Upper lobe of left lung (tissue), 6 donors: ENCODE measurements around the gene RPL5. TPM values are rescaled to one million over a fixed set of nuclear protein-coding genes. Genes with fewer than 3 reads are reported as not detected.

ENCODE experiments used
- ATAC-seq, 2 donors: fragments of 200-7000 bp; cut with Tn5 transposase; one replicate each; pipeline ENCODE4 v1.9.1; 2022; ENCODE audit warnings: mild to moderate bottlenecking in 2 of 2, moderate library complexity in 2 of 2; ENCODE audit not compliant: low FRiP score in 2 of 2
- DNase-seq, 2 donors: peaks; one replicate each; pipeline ENCODE4 v3.0.0-alpha.2; 2019 to 2020
- H3K27ac ChIP-seq, 4 donors: fragments of 200-600 bp; sonication (generic); one replicate each; pipeline ENCODE4 v1.5.1; 2016 to 2019
- H3K27me3 ChIP-seq, 4 donors: fragments of 200-600 bp; sonication (generic); one replicate each; pipeline ENCODE4 v1.5.1; 2017 to 2019
- H3K36me3 ChIP-seq, 4 donors: fragments of 200-600 bp; sonication (generic); one replicate each; pipeline ENCODE4 v1.5.1; 2016 to 2019
- H3K4me1 ChIP-seq, 4 donors: fragments of 200-600 bp; sonication (generic); one replicate each; pipeline ENCODE4 v1.5.1; 2018 to 2019
- H3K4me3 ChIP-seq, 4 donors: fragments of 200-600 bp; sonication (generic); one replicate each; pipeline ENCODE4 v1.5.1; 2017 to 2019; ENCODE audit warnings: mild to moderate bottlenecking in 2 of 4, moderate library complexity in 1 of 4
- H3K9me3 ChIP-seq, 4 donors: fragments of 200-600 bp; sonication (generic); one replicate each; pipeline ENCODE4 v1.5.1; 2018 to 2019
- EP300 ChIP-seq, 4 donors: sonication (generic); formaldehyde crosslinking; IDR thresholded peaks; one replicate each; pipeline ENCODE4 v1.5.1; 2017; ENCODE audit warnings: antibody characterized with exemption in 4 of 4, control low read depth in 2 of 4
- POLR2A ChIP-seq, 4 donors: fragments of 450-650 bp; IDR thresholded peaks; one replicate each; pipeline ENCODE4 v1.5.1; 2016 to 2017; ENCODE audit warnings: antibody characterized with exemption in 4 of 4, mild to moderate bottlenecking in 2 of 4
- POLR2AphosphoS5 ChIP-seq, 2 donors: sonication (generic); formaldehyde crosslinking; IDR thresholded peaks; one replicate each; pipeline ENCODE4 v1.5.1; 2017; ENCODE audit warnings: antibody characterized with exemption in 2 of 2
- WGBS, 2 donors: methylation state at CpG; one replicate each; pipeline ENCODE4 v1.1.5; 2017 to 2018; 5-methylcytosine and 5-hydroxymethylcytosine counted together
- total RNA-seq, 6 donors: library from RNA; depleted of rRNA in 4 of 6; stranded (reverse); fragments of >200 nt in 4 of 6; gene quantifications; one replicate each; pipeline versions ENCODE4 v1.1.0 to v1.2.1, GENCODE V29; 2016 to 2021
- TF ChIP-seq, protein P1 (sequence below), 6 experiments: fragments of 450-650 bp in 4 of 6; fragments of 200-600 bp in 2 of 6; sonication (generic) in 2 of 6; IDR thresholded peaks; one replicate each; pipeline ENCODE4 v1.5.1; 2016 to 2019; ENCODE audit warnings: antibody characterized with exemption in 6 of 6
- donor health status: DM: no; HTN: no; CAD: no; lungs with moderate emphysema.
- donor health status: DM: no; HTN: yes; CAD: no; lungs with severe emphysema.

The RPL5 gene
- total RNA-seq, 6 donors from 2014 or later: 716 to 1,207 (median 813) TPM

DNA sequence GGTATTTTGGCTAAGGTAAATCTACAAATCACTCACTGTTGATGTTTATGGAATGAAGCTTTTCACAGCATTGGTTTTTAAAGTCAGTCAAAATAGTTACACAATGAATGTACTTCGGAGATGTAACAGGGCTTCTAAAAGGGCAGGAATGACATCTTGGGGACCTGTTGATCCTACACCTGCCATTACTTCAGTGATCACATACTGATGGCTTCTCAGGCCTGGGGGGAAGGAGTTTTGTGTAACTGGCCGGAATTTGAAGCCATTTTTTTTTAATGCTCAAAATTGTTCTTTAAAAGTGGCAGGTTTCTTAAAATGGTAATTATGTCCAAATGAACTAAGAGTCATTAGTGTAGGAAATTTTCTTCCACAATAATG is 11.2 kb downstream of the RPL5 start:
- TF ChIP-seq POLR2AphosphoS5 (IDR thresholded peaks at IDR 0.05) (no peak), EP300 (IDR thresholded peaks at IDR 0.05) (no peak), POLR2A (IDR thresholded peaks at IDR 0.05) (no peak)
- TF ChIP-seq, protein P1, sequence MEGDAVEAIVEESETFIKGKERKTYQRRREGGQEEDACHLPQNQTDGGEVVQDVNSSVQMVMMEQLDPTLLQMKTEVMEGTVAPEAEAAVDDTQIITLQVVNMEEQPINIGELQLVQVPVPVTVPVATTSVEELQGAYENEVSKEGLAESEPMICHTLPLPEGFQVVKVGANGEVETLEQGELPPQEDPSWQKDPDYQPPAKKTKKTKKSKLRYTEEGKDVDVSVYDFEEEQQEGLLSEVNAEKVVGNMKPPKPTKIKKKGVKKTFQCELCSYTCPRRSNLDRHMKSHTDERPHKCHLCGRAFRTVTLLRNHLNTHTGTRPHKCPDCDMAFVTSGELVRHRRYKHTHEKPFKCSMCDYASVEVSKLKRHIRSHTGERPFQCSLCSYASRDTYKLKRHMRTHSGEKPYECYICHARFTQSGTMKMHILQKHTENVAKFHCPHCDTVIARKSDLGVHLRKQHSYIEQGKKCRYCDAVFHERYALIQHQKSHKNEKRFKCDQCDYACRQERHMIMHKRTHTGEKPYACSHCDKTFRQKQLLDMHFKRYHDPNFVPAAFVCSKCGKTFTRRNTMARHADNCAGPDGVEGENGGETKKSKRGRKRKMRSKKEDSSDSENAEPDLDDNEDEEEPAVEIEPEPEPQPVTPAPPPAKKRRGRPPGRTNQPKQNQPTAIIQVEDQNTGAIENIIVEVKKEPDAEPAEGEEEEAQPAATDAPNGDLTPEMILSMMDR (IDR thresholded peaks at IDR 0.05): no peak
- ATAC-seq (no peak), DNase-seq (no peak)
- H3K27me3 ChIP-seq: no peaks in the 10 kb centered on the region
- 46 to 48% methylated on average over 2 of the region's 2 CpGs for WGBS, 2 donors
- H3K4me3 ChIP-seq: no peak overlapping the region
- H3K4me1 ChIP-seq: peaks cover 0 to 19% (median 6%) of the 10 kb centered on the region in 4 donors
- no peak overlapping the region for H3K27ac ChIP-seq
- H3K9me3 ChIP-seq: no peaks in the 10 kb centered on the region
- peaks cover 22 to 65% (median 50%) of the 10 kb centered on the region in 4 donors for H3K36me3 ChIP-seq

DNA sequence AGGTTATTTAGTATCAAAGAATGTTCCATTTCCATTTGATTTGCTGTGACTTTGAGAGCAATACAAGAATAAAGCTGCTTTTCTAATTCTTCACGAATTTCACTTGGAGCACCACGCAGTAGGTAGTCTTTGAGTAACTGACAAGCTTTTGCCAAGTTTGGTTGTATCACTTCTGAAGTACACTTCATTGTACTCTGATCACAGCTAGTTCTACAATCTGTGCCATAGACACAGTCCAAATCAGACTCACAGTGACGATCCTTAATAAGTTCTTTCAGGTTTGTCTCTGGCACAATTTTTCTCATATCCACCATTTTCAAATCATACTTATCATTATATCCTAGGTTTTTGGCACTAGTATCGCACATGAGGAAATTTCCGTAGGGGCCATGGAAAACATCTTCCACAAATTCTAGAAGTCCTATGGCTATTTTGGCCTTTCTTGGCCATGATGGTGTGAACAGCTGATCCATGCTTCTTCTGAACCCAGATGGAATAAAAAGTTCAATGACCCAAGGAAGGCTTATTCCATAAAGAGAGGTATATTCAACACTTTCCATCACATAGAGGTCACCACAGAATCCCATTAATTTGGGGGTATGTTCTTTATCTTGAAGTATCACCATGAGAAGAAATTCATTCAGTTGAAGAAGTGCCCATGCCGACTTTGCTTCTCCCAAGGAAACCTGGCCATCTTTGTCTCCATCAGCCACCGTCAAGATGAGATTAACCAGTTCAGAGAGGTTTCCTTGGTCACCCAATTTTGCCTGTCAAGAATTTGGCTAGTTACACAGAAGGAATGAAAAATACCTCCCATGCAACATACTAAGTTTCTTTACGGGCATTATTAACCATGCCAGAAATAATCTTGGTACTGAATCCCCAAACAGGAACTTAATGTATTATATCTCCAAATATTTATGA is 11.9 kb downstream of the RPL5 start:
- H3K4me1 ChIP-seq: peaks cover 0 to 13% (median 3%) of the 10 kb centered on the region in 4 donors
- ATAC-seq (no peak), DNase-seq (no peak)
- peaks cover 16 to 59% (median 47%) of the 10 kb centered on the region in 4 donors for H3K36me3 ChIP-seq
- H3K9me3 ChIP-seq: no peaks in the 10 kb centered on the region
- TF ChIP-seq POLR2AphosphoS5 (IDR thresholded peaks at IDR 0.05) (no peak), POLR2A (IDR thresholded peaks at IDR 0.05) (no peak), EP300 (IDR thresholded peaks at IDR 0.05) (no peak)
- H3K4me3 ChIP-seq: no peak overlapping the region
- no peak overlapping the region for H3K27ac ChIP-seq
- 87 to 90% methylated on average over 8 of the region's 8 CpGs for WGBS, 2 donors
- no peaks in the 10 kb centered on the region for H3K27me3 ChIP-seq

DNA sequence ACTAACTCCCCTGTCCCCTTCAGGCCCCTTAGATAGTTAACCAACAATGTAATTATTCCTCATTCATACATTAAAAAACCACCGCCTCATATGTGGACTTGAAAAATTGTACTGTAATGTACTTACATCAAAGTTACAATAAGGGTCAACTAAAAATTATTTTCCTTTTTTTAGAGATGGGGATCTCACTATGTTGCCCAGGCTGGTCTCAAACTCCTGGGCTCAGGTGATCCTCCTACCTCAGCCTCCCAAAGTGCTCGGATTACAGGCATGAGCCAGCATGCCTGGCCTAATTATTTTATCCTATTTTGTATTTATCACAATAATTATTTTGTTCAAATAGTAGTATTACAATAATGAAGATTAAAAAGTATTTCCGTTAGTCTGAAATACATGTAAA is 12.6 kb downstream of the RPL5 start:
- H3K4me3 ChIP-seq: no peak overlapping the region
- ATAC-seq (no peak), DNase-seq (no peak)
- TF ChIP-seq POLR2AphosphoS5 (IDR thresholded peaks at IDR 0.05) (no peak), POLR2A (IDR thresholded peaks at IDR 0.05) (no peak), EP300 (IDR thresholded peaks at IDR 0.05) (no peak)
- TF ChIP-seq, protein P1 (IDR thresholded peaks at IDR 0.05): no peak
- H3K27me3 ChIP-seq: no peaks in the 10 kb centered on the region
- WGBS, 2 donors: 98 to 99% methylated on average over 3 of the region's 3 CpGs
- H3K36me3 ChIP-seq: peaks cover 15 to 51% (median 42%) of the 10 kb centered on the region in 4 donors
- peaks cover 0 to 7% (median under 1%) of the 10 kb centered on the region in 4 donors for H3K4me1 ChIP-seq
- H3K9me3 ChIP-seq: no peaks in the 10 kb centered on the region
- no peak overlapping the region for H3K27ac ChIP-seq

DNA sequence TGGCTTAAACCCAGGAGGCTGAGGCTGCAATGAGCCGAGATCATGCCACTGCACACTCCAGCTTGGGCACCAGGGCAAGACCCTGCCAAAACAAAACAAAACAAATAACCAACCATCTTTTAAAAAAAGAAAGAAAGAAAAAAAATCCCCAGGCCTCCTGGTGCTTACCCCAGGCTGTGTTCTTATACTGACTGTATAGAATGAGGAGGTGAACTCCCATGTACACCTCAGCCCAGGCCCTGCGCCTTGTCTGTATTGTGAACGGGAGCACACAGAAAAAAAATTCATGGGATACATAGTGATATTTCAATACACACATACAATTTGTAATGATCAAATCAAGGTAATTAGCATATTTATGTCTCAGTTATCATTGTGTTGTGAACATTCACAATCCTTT is 14.1 kb downstream of the RPL5 start:
- H3K27ac ChIP-seq: no peak overlapping the region
- TF ChIP-seq POLR2AphosphoS5 (IDR thresholded peaks at IDR 0.05) (no peak), EP300 (IDR thresholded peaks at IDR 0.05) (no peak)
- TF ChIP-seq, protein P1 (IDR thresholded peaks at IDR 0.05): no peak
- no peaks in the 10 kb centered on the region for H3K4me1 ChIP-seq
- WGBS, 2 donors: 75 to 93% methylated on average over 3 of the region's 3 CpGs
- ATAC-seq (no peak), DNase-seq (no peak)
- no peaks in the 10 kb centered on the region for H3K9me3 ChIP-seq
- H3K27me3 ChIP-seq: no peaks in the 10 kb centered on the region
- H3K36me3 ChIP-seq: peaks cover 15 to 37% (median 28%) of the 10 kb centered on the region in 4 donors
- no peak overlapping the region for H3K4me3 ChIP-seq

DNA sequence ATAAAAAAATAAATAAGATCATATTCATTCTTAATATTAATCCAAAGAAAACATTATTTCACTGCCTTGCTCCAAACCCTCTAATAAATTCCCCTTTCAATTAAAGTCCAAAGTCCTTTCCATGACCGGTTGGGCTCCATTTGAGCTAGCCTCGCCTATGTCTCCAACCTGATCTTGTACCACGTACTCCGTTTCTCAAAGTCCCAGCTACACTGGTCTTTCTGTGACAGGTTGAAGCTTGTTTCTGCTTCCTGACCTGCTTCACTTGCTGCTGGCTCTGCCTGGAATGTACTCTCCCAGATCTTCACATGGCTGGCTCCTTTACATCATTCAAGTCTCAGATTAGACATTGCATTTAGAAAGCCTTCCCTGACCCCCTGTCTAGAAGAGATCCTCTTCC is 16.4 kb downstream of the RPL5 start:
- TF ChIP-seq, protein P1 (IDR thresholded peaks at IDR 0.05): no peak
- H3K4me3 ChIP-seq: no peak overlapping the region
- 91 to 93% methylated on average over 4 of the region's 4 CpGs for WGBS, 2 donors
- DNase-seq (no peak), ATAC-seq (no peak)
- no peaks in the 10 kb centered on the region for H3K27me3 ChIP-seq
- no peak overlapping the region for H3K27ac ChIP-seq
- H3K9me3 ChIP-seq: no peaks in the 10 kb centered on the region
- H3K4me1 ChIP-seq: peaks cover 2 to 15% (median 7%) of the 10 kb centered on the region in 4 donors
- H3K36me3 ChIP-seq: peaks cover 0 to 14% (median 9%) of the 10 kb centered on the region in 4 donors
